PC-3 (cell line): ENCODE measurements around the gene ZFYVE28. TPM values are rescaled to one million over a fixed set of nuclear protein-coding genes. Genes with fewer than 3 reads are reported as not detected.

Experiments used
- ATAC-seq: fragments of 200-7000 bp; cut with Tn5 transposase; 2 replicates; pipeline ENCODE4 v1.9.1; 2020; ENCODE audit warnings: mild to moderate bottlenecking, moderate library complexity
- BruUV-seq: library from RNA; stranded (reverse); fragments of 400-500 nt; replicated peaks from 2 replicates; lab custom pipeline; 2021; lab: Mats Ljungman, UMichigan
- CTCF ChIA-PET: fragments of 300-600 bp; sonication (Branson Sonifier 250); formaldehyde crosslinking; loops from one replicate; lab custom pipeline; 2022; ENCODE audit warnings: antibody characterized with exemption; lab: Charles Lee
- POLR2A ChIA-PET: fragments of 300-600 bp; sonication (Branson Sonifier 250); formaldehyde crosslinking; loops from one replicate; lab custom pipeline; 2022; ENCODE audit warnings: antibody characterized with exemption; ENCODE audit not compliant: unreplicated experiment; lab: Charles Lee
- DNase-seq: peaks from one replicate; pipeline ENCODE4 v3.0.0-alpha.2; 2015
- H2AFZ ChIP-seq: fragments of 300-600 bp; sonication (generic); 2 replicates; pipeline ENCODE4 v1.6.0; 2016; ENCODE audit warnings: antibody characterized with exemption, low read length
- H3F3A ChIP-seq: fragments of 300-600 bp; sonication (generic); one replicate; pipeline ENCODE4 v1.6.0; 2017; ENCODE audit warnings: antibody characterized with exemption, low read length, control low read depth, mild to moderate bottlenecking; ENCODE audit not compliant: unreplicated experiment
- H3K27ac ChIP-seq: fragments of 300-600 bp; sonication (generic); 2 replicates; pipeline ENCODE4 v1.5.1; 2016; ENCODE audit warnings: mild to moderate bottlenecking, low read length
- H3K27me3 ChIP-seq: fragments of 300-600 bp; sonication (generic); 2 replicates; pipeline ENCODE4 v1.6.1; 2016; ENCODE audit warnings: low read length, mixed read lengths
- H3K36me3 ChIP-seq: fragments of 300-600 bp; sonication (generic); 2 replicates; pipeline ENCODE4 v1.6.1; 2016; ENCODE audit warnings: low read depth, mixed run types, low read length, mixed read lengths
- H3K4me1 ChIP-seq: fragments of 300-600 bp; sonication (generic); 2 replicates; pipeline ENCODE4 v1.5.1; 2016; ENCODE audit warnings: low read length; ENCODE audit not compliant: insufficient read depth
- H3K4me2 ChIP-seq: fragments of 300-600 bp; sonication (generic); 2 replicates; pipeline ENCODE4 v1.6.0; 2016; ENCODE audit warnings: low read length
- H3K4me3 ChIP-seq: fragments of 300-600 bp; sonication (generic); 2 replicates; pipeline ENCODE4 v1.5.1; 2016; ENCODE audit warnings: mild to moderate bottlenecking, low read length, mixed read lengths
- H3K79me2 ChIP-seq: fragments of 300-600 bp; sonication (generic); 2 replicates; pipeline ENCODE4 v1.6.1; 2017; ENCODE audit warnings: low read length, mixed read lengths
- H3K9ac ChIP-seq: fragments of 300-600 bp; sonication (generic); 2 replicates; pipeline ENCODE4 v1.6.0; 2016; ENCODE audit warnings: mild to moderate bottlenecking, low read length
- H3K9me2 ChIP-seq: fragments of 300-600 bp; sonication (generic); replicated peaks from 2 replicates; pipeline ENCODE4 v1.6.1; 2016; ENCODE audit warnings: mixed run types, low read length, mixed read lengths
- H3K9me3 ChIP-seq: fragments of 300-600 bp; sonication (generic); 2 replicates; pipeline ENCODE4 v1.6.1; 2016; ENCODE audit warnings: low read length, mixed read lengths
- H4K20me1 ChIP-seq: fragments of 300-600 bp; sonication (generic); 2 replicates; pipeline ENCODE4 v1.6.1; 2016; ENCODE audit warnings: low read length, mixed read lengths
- CTCF ChIP-seq: fragments of 300-600 bp; sonication (generic); conservative IDR thresholded peaks from 2 replicates; pipeline ENCODE4 v1.5.1; 2017; ENCODE audit warnings: antibody characterized with exemption, low read depth, mild to moderate bottlenecking, low read length
- EZH2 ChIP-seq: fragments of 300-600 bp; sonication (generic); IDR thresholded peaks from one replicate; pipeline ENCODE4 v1.6.1; 2017; ENCODE audit warnings: antibody characterized with exemption, mild to moderate bottlenecking, low read length; ENCODE audit not compliant: unreplicated experiment
- EZH2phosphoT487 ChIP-seq: fragments of 300-600 bp; sonication (generic); IDR thresholded peaks from 2 replicates; pipeline ENCODE4 v1.6.1; 2018; ENCODE audit warnings: mild to moderate bottlenecking, antibody characterized with exemption, low read length, borderline replicate concordance
- intact Hi-C: fragments of 100-400 bp; cut with micrococcal nuclease; formaldehyde crosslinking; loops from 2 replicates; pipeline ENCODE4 v1.9.0; 2023
- total RNA-seq: library from RNA; depleted of rRNA; stranded (reverse); fragments of >200 nt; gene quantifications from 2 replicates; pipeline ENCODE4 v1.2.3, GENCODE V29; 2014

ZFYVE28 gene
- total RNA-seq, 1 experiment from 2014 or later = 8.0 TPM

GRCh38 chr4:2261110-2261852 is 157.2 kb downstream of the ZFYVE28 start:
- Histone ChIP-seq H3K36me3 (no peaks in the 10 kb centered on the region), H3K9me3 (no peaks in the 10 kb centered on the region), H3K79me2 (peaks cover 10% of the 10 kb centered on the region; the same call in 1 of the 2 replicates), H3K4me1 (peaks cover 8% of the 10 kb centered on the region; the same call in 1 of the 2 replicates), H3K27me3 (no peaks in the 10 kb centered on the region), H3K9ac (peak overlapping the region; percentile 79), H3F3A (no peaks in the 10 kb centered on the region), H3K4me2 (peak overlapping the region; percentile 93), H2AFZ (peak overlapping the region; percentile 68), H3K9me2 (no peaks in the 10 kb centered on the region), H3K27ac (no peak overlapping the region), H3K4me3 (peak overlapping the region; percentile 87), H4K20me1 (no peaks in the 10 kb centered on the region)
- TF ChIP-seq EZH2phosphoT487 (no peak), EZH2 (no peak), CTCF (no peak)
- DNase-seq = peak; percentile 37
- CTCF ChIA-PET = no interaction called here
- intact Hi-C loops = loop anchor here (5.0 kb wide), 1 partner anchor 156 kb away; the partner anchor contains the start of genes CFAP99 and ZFYVE28
- no TSS peak for BruUV-seq
- POLR2A ChIA-PET = no interaction called here
- peak; percentile 25 for ATAC-seq

- Histone ChIP-seq H4K20me1 (no peaks in the 10 kb centered on the region), H3F3A (no peaks in the 10 kb centered on the region), H3K9ac (peak overlapping the region; percentile 79), H3K4me1 (peaks cover 8% of the 10 kb centered on the region; the same call in 1 of the 2 replicates), H3K36me3 (no peaks in the 10 kb centered on the region), H3K9me3 (no peaks in the 10 kb centered on the region), H3K4me2 (peak overlapping the region; percentile 93), H3K27ac (no peak overlapping the region), H2AFZ (peak overlapping the region; percentile 68; the same call in 1 of the 2 replicates), H3K4me3 (peak overlapping the region; percentile 87), H3K79me2 (peaks cover 10% of the 10 kb centered on the region; the same call in 1 of the 2 replicates), H3K27me3 (no peaks in the 10 kb centered on the region), H3K9me2 (no peaks in the 10 kb centered on the region)
- no peak for ATAC-seq
- ChIA-PET CTCF (no interaction called here), POLR2A (no interaction called here)
- BruUV-seq = TSS peak; percentile 52
- TF ChIP-seq EZH2phosphoT487 (no peak), EZH2 (no peak), CTCF (no peak)
- intact Hi-C loops = loop anchor here (5.0 kb wide), 1 partner anchor 157 kb away; the partner anchor contains the start of genes CFAP99 and ZFYVE28
- DNase-seq = no peak
These were observed 157.9 kb downstream of the ZFYVE28 start for GRCh38 chr4:2260344-2261109.
